ENCODE results near the gene ADORA1. TPM values are rescaled to one million over a fixed set of nuclear protein-coding genes. Genes with fewer than 3 reads are reported as not detected.

The ADORA1 gene
- total RNA-seq, 3 donors from 2014 or later (not counting 1 experiment from before 2014, with no cell fraction given) = not detected

GRCh38 chr1:203178821-203179666, 51.5 kb downstream of the ADORA1 start:
- no peaks in the 10 kb centered on the region for H3K4me1 Mint-ChIP-seq
- 86% methylated on average over 14 of the region's 14 CpGs for WGBS (ENCODE audit: insufficient coverage)
- ATAC-seq (no peak), DNase-seq (no peak)
- H3K27me3 Mint-ChIP-seq (ENCODE audit: low read depth in 2 of 2) = no peaks in the 10 kb centered on the region
- H3K4me3 ChIP-seq (ENCODE audit: low read length) = no peak overlapping the region
- H3K4me3 Mint-ChIP-seq = no peak overlapping the region
- intact Hi-C loops (cut with micrococcal nuclease) = no loop called here
- H3K36me3 Mint-ChIP-seq = no peaks in the 10 kb centered on the region
- H3K27me3 ChIP-seq (ENCODE audit: control insufficient read depth, insufficient read depth, low read length) = no peaks in the 10 kb centered on the region
- H3K9me3 Mint-ChIP-seq = no peaks in the 10 kb centered on the region
- no peaks in the 10 kb centered on the region for H3K36me3 ChIP-seq (ENCODE audit: control insufficient read depth, insufficient read depth, low read length)
- H3K4me1 ChIP-seq (ENCODE audit: control insufficient read depth, insufficient read depth, low read length) = peaks cover 6% of the 10 kb centered on the region
- H3K27ac Mint-ChIP-seq = no peak overlapping the region
- no peak overlapping the region for H3K27ac ChIP-seq (ENCODE audit: low read length)
- H3K9me3 ChIP-seq (ENCODE audit: control insufficient read depth, insufficient read depth, low read length) = no peaks in the 10 kb centered on the region
- TF ChIP-seq CTCF (IDR thresholded peaks at IDR 0.05) = no peak

GRCh38 chr1:203179667-203180005, 52.1 kb downstream of the ADORA1 start:
- H3K4me3 Mint-ChIP-seq = no peak overlapping the region
- no peak overlapping the region for H3K27ac Mint-ChIP-seq
- no peaks in the 10 kb centered on the region for H3K9me3 Mint-ChIP-seq
- TF ChIP-seq CTCF (IDR thresholded peaks at IDR 0.05) = no peak
- no peaks in the 10 kb centered on the region for H3K27me3 ChIP-seq (ENCODE audit: control insufficient read depth, insufficient read depth, low read length)
- 93% methylated on average over 10 of the region's 10 CpGs for WGBS (ENCODE audit: insufficient coverage)
- H3K36me3 Mint-ChIP-seq = no peaks in the 10 kb centered on the region
- DNase-seq = no peak
- no peaks in the 10 kb centered on the region for H3K4me1 Mint-ChIP-seq
- H3K4me3 ChIP-seq (ENCODE audit: low read length) = no peak overlapping the region
- no peaks in the 10 kb centered on the region for H3K27me3 Mint-ChIP-seq (ENCODE audit: low read depth in 2 of 2)
- no peaks in the 10 kb centered on the region for H3K36me3 ChIP-seq (ENCODE audit: control insufficient read depth, insufficient read depth, low read length)
- no peaks in the 10 kb centered on the region for H3K9me3 ChIP-seq (ENCODE audit: control insufficient read depth, insufficient read depth, low read length)
- H3K27ac ChIP-seq (ENCODE audit: low read length) = no peak overlapping the region
- peaks cover 6% of the 10 kb centered on the region for H3K4me1 ChIP-seq (ENCODE audit: control insufficient read depth, insufficient read depth, low read length)
- ATAC-seq = no peak
- intact Hi-C loops (cut with micrococcal nuclease) = no loop called here

DNA sequence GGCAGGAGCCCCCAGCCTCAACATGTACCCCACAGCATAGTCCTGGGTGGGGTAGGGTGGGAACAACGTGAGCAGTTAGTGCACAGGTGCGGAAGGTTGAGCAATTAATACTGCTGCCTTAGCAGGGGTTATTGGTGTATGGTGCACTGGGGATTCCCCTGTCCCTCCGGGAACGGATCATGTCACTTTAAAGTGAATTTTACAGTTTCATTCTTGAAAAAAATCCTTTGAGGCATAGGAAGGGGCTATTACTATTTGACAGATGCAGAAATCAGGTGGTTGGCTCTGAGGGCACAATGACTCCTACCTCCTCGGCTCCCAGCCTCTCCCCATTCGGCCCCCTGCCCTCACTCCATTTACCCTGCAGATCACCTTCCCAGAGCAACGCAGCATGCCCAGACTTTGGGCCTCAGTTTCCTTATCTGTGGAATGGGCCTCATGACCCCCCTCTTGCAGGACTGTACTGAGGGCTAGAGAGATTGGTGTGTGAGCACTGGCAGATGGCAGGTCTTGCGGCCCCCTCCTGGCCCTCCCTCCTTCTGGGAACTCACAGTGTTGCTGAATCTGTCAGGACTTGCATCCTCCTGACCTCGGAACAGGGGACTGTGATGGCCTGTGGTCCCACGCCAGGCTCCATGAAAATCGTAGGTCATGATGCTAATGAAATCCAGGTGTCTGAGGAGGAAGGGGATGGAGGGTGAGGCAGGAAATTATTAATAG, 53.2 kb downstream of the ADORA1 start:
- intact Hi-C loops (cut with micrococcal nuclease) = no loop called here
- 79% methylated on average over 10 of the region's 11 CpGs for WGBS (ENCODE audit: insufficient coverage)

More for the DNA sequence above, 53.2 kb downstream of the ADORA1 start:
- DNase-seq (no peak), ATAC-seq (no peak)
- H3K27me3 ChIP-seq (ENCODE audit: control insufficient read depth, insufficient read depth, low read length) = no peaks in the 10 kb centered on the region
- no peaks in the 10 kb centered on the region for H3K9me3 ChIP-seq (ENCODE audit: control insufficient read depth, insufficient read depth, low read length)
- no peaks in the 10 kb centered on the region for H3K9me3 Mint-ChIP-seq
- H3K27ac ChIP-seq (ENCODE audit: low read length) = no peak overlapping the region
- TF ChIP-seq CTCF (IDR thresholded peaks at IDR 0.05) = no peak
- H3K36me3 ChIP-seq (ENCODE audit: control insufficient read depth, insufficient read depth, low read length) = no peaks in the 10 kb centered on the region
- H3K27me3 Mint-ChIP-seq (ENCODE audit: low read depth in 2 of 2) = no peaks in the 10 kb centered on the region
- H3K4me3 ChIP-seq (ENCODE audit: low read length) = no peak overlapping the region
- no peak overlapping the region for H3K4me3 Mint-ChIP-seq
- H3K4me1 ChIP-seq (ENCODE audit: control insufficient read depth, insufficient read depth, low read length) = peaks cover 6% of the 10 kb centered on the region
- no peak overlapping the region for H3K27ac Mint-ChIP-seq
- H3K4me1 Mint-ChIP-seq = no peaks in the 10 kb centered on the region
- no peaks in the 10 kb centered on the region for H3K36me3 Mint-ChIP-seq
